BLaER1 treated with 17β-estradiol and CSF1 and Interleukin-3, amounts not matched to agents 10 nM and 100 nM (cell line): ENCODE results near the gene AKAP6.

Experiments
- H3K27ac ChIP-seq, 11 experiments: shearing (Covaris generic); formaldehyde crosslinking; 2 replicates each; pipeline ENCODE4 v1.8.1; 2022
- H3K27me3 ChIP-seq, 11 experiments: shearing (Covaris generic); formaldehyde crosslinking; 2 replicates each; pipeline ENCODE4 v1.8.1; 2022
- H3K36me3 ChIP-seq, 11 experiments: shearing (Covaris generic); formaldehyde crosslinking; 2 replicates each; pipeline ENCODE4 v1.8.1; 2022
- H3K4me1 ChIP-seq, 10 experiments: shearing (Covaris generic); formaldehyde crosslinking; 2 replicates each; pipeline ENCODE4 v1.8.1; 2022
- H3K4me2 ChIP-seq, 11 experiments: shearing (Covaris generic); formaldehyde crosslinking; 2 replicates each; pipeline ENCODE4 v1.8.1; 2022
- H3K4me3 ChIP-seq, 10 experiments: shearing (Covaris generic); formaldehyde crosslinking; 2 replicates each; pipeline ENCODE4 v1.8.1; 2022
- H3K9ac ChIP-seq, 11 experiments: shearing (Covaris generic); formaldehyde crosslinking; 2 replicates each; pipeline ENCODE4 v1.8.1; 2022
- H3K9me3 ChIP-seq, 11 experiments: shearing (Covaris generic); formaldehyde crosslinking; replicated peaks in 1 of 11; 2 replicates each; pipeline ENCODE4 v1.8.1; 2022
- H4K20me1 ChIP-seq, 11 experiments: shearing (Covaris generic); formaldehyde crosslinking; 2 replicates each; pipeline ENCODE4 v1.8.1; 2022
- Cebpa-rat ChIP-seq, 11 experiments: shearing (Covaris generic); IDR thresholded peaks; 2 replicates each; pipeline ENCODE4 v1.8.1; 2022

AKAP6 gene

GRCh38 chr14:32397861-32398640, 69.0 kb downstream of the AKAP6 start:
- TF ChIP-seq Cebpa-rat (IDR thresholded peaks at IDR 0.05), result no peak
- Histone ChIP-seq H3K9me3 (no peaks in the 10 kb centered on the region), H3K9ac (no peak overlapping the region), H3K4me1 (no peaks in the 10 kb centered on the region), H3K27ac (no peak overlapping the region), H3K4me3 (no peak overlapping the region), H4K20me1 (no peaks in the 10 kb centered on the region), H3K36me3 (no peaks in the 10 kb centered on the region), H3K4me2 (no peak overlapping the region), H3K27me3 (no peaks in the 10 kb centered on the region)

GRCh38 chr14:32399920-32400319, 70.8 kb downstream of the AKAP6 start:
- Histone ChIP-seq H3K9ac (no peak overlapping the region), H3K4me1 (no peaks in the 10 kb centered on the region), H3K36me3 (no peaks in the 10 kb centered on the region), H3K9me3 (no peaks in the 10 kb centered on the region), H3K4me3 (no peak overlapping the region), H3K4me2 (no peak overlapping the region), H4K20me1 (no peaks in the 10 kb centered on the region), H3K27ac (no peak overlapping the region), H3K27me3 (no peaks in the 10 kb centered on the region)
- no peak for TF ChIP-seq Cebpa-rat (IDR thresholded peaks at IDR 0.05)

- H3K4me3 ChIP-seq, result no peak overlapping the region
- H3K27ac ChIP-seq, result no peak overlapping the region
- no peak for TF ChIP-seq Cebpa-rat (IDR thresholded peaks at IDR 0.05)
- no peaks in the 10 kb centered on the region for H3K27me3 ChIP-seq
- no peaks in the 10 kb centered on the region for H3K9me3 ChIP-seq
- H4K20me1 ChIP-seq, result no peaks in the 10 kb centered on the region
- no peak overlapping the region for H3K4me2 ChIP-seq
- no peaks in the 10 kb centered on the region for H3K4me1 ChIP-seq
- no peaks in the 10 kb centered on the region for H3K36me3 ChIP-seq
- H3K9ac ChIP-seq, result no peak overlapping the region
Observed at GRCh38 chr14:32400480-32400879, 71.4 kb downstream of the AKAP6 start.

GRCh38 chr14:32403021-32403420, 73.9 kb downstream of the AKAP6 start:
- H3K9me3 ChIP-seq, result no peaks in the 10 kb centered on the region
- no peaks in the 10 kb centered on the region for H4K20me1 ChIP-seq
- H3K9ac ChIP-seq, result no peak overlapping the region
- no peaks in the 10 kb centered on the region for H3K36me3 ChIP-seq
- TF ChIP-seq Cebpa-rat (IDR thresholded peaks at IDR 0.05), result no peak
- no peaks in the 10 kb centered on the region for H3K4me1 ChIP-seq
- no peaks in the 10 kb centered on the region for H3K27me3 ChIP-seq
- H3K27ac ChIP-seq, result no peak overlapping the region
- H3K4me3 ChIP-seq, result no peak overlapping the region
- no peak overlapping the region for H3K4me2 ChIP-seq

- no peak overlapping the region for H3K27ac ChIP-seq
- no peak overlapping the region for H3K4me3 ChIP-seq
- H3K4me2 ChIP-seq, result no peak overlapping the region
- no peaks in the 10 kb centered on the region for H3K36me3 ChIP-seq
- TF ChIP-seq Cebpa-rat (IDR thresholded peaks at IDR 0.05), result no peak
- H3K9ac ChIP-seq, result no peak overlapping the region
- H4K20me1 ChIP-seq, result no peaks in the 10 kb centered on the region
- no peaks in the 10 kb centered on the region for H3K9me3 ChIP-seq
- H3K4me1 ChIP-seq, result no peaks in the 10 kb centered on the region
- H3K27me3 ChIP-seq, result no peaks in the 10 kb centered on the region
Observed at GRCh38 chr14:32403688-32404087, 74.6 kb downstream of the AKAP6 start.

GRCh38 chr14:32404784-32405573, 75.9 kb downstream of the AKAP6 start:
- H3K9me3 ChIP-seq, result no peaks in the 10 kb centered on the region
- no peak overlapping the region for H3K4me2 ChIP-seq
- no peak overlapping the region for H3K9ac ChIP-seq
- no peaks in the 10 kb centered on the region for H3K4me1 ChIP-seq
- no peaks in the 10 kb centered on the region for H3K27me3 ChIP-seq
- no peak overlapping the region for H3K27ac ChIP-seq
- H3K4me3 ChIP-seq, result no peak overlapping the region
- no peak for TF ChIP-seq Cebpa-rat (IDR thresholded peaks at IDR 0.05)
- no peaks in the 10 kb centered on the region for H3K36me3 ChIP-seq
- H4K20me1 ChIP-seq, result no peaks in the 10 kb centered on the region

GRCh38 chr14:32405856-32406255, 76.8 kb downstream of the AKAP6 start:
- no peaks in the 10 kb centered on the region for H3K4me1 ChIP-seq
- no peaks in the 10 kb centered on the region for H3K36me3 ChIP-seq
- H3K9ac ChIP-seq, result no peak overlapping the region
- no peaks in the 10 kb centered on the region for H3K9me3 ChIP-seq
- no peak overlapping the region for H3K4me2 ChIP-seq
- no peaks in the 10 kb centered on the region for H3K27me3 ChIP-seq
- H4K20me1 ChIP-seq, result no peaks in the 10 kb centered on the region
- no peak overlapping the region for H3K4me3 ChIP-seq
- TF ChIP-seq Cebpa-rat (IDR thresholded peaks at IDR 0.05), result no peak
- H3K27ac ChIP-seq, result no peak overlapping the region

- no peaks in the 10 kb centered on the region for H3K4me1 ChIP-seq
- no peak overlapping the region for H3K27ac ChIP-seq
- H3K27me3 ChIP-seq, result no peaks in the 10 kb centered on the region
- H3K4me3 ChIP-seq, result no peak overlapping the region
- H3K4me2 ChIP-seq, result no peak overlapping the region
- TF ChIP-seq Cebpa-rat (IDR thresholded peaks at IDR 0.05), result no peak
- H4K20me1 ChIP-seq, result no peaks in the 10 kb centered on the region
- H3K9ac ChIP-seq, result no peak overlapping the region
- no peaks in the 10 kb centered on the region for H3K36me3 ChIP-seq
- no peaks in the 10 kb centered on the region for H3K9me3 ChIP-seq
Observed at GRCh38 chr14:32407130-32407529, 78.0 kb downstream of the AKAP6 start.

GRCh38 chr14:32408018-32408417, 78.9 kb downstream of the AKAP6 start:
- H3K27ac ChIP-seq, result no peak overlapping the region
- no peaks in the 10 kb centered on the region for H3K27me3 ChIP-seq
- no peaks in the 10 kb centered on the region for H3K36me3 ChIP-seq
- H3K9me3 ChIP-seq, result no peaks in the 10 kb centered on the region
- no peak overlapping the region for H3K4me3 ChIP-seq
- TF ChIP-seq Cebpa-rat (IDR thresholded peaks at IDR 0.05), result no peak
- no peaks in the 10 kb centered on the region for H3K4me1 ChIP-seq
- no peak overlapping the region for H3K9ac ChIP-seq
- no peak overlapping the region for H3K4me2 ChIP-seq
- no peaks in the 10 kb centered on the region for H4K20me1 ChIP-seq

- Histone ChIP-seq H3K9me3 (no peaks in the 10 kb centered on the region), H4K20me1 (no peaks in the 10 kb centered on the region), H3K9ac (no peak overlapping the region), H3K27ac (no peak overlapping the region), H3K36me3 (no peaks in the 10 kb centered on the region), H3K4me2 (no peak overlapping the region), H3K4me1 (no peaks in the 10 kb centered on the region), H3K4me3 (no peak overlapping the region), H3K27me3 (no peaks in the 10 kb centered on the region)
- no peak for TF ChIP-seq Cebpa-rat (IDR thresholded peaks at IDR 0.05)
Observed at GRCh38 chr14:32412103-32412502, 83.0 kb downstream of the AKAP6 start.
